GM21619 (cell line): ENCODE measurements around the gene ING5.
"Not testable (repeated sequence)": the region's sequence is repeated elsewhere in the genome, so short reads cannot be mapped to it uniquely, and the experiment has no call there.

ENCODE experiments used
- ATAC-seq: cut with Tn5 transposase; IDR thresholded peaks from one replicate; pipeline ENCODE4 v1.9.1; 2021; ENCODE audit not compliant: unreplicated experiment

The ING5 gene

DNA sequence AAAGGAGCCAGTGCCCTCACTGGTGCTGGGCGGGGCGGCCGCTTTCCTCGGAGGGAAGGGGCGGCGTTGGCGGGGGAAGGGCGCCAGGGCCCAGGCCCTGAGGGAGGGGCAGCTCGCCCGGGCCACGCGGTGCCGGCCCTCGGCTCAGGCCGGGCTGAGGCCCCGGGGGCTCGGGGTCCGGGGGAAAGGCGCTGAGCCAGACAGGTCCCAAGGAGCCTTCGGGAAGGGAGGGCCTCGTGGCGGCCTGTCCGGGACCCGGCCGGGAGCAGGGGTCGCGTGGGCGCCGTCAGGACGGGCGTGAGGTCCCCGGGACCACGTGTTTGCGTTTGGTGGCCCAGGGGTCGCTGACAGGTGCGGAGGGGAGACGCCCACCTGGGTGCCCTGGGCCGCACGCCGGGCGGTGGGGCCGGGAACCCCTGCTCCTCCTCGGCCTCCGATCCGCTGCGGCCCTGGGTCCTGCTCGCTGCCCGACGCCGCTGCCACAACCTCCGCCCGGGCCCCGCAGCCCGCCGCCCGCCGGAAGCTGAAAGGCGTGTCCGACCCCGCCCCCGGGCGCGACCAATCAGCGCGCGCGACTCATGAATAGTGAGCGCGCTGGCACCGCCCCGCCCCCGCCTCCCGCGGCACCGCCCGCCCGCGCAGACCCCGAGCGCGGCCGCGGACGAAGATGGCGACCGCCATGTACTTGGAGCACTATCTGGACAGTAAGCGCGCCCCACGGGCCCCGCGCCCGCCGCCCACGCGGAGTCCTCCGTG is at the start of gene ING5:
ING5 (plus strand) TSS at position 641 of the 756 bp plus-strand sequence; CDS start at position 668, 27 bp downstream.
- peak; percentile 59 for ATAC-seq

DNA sequence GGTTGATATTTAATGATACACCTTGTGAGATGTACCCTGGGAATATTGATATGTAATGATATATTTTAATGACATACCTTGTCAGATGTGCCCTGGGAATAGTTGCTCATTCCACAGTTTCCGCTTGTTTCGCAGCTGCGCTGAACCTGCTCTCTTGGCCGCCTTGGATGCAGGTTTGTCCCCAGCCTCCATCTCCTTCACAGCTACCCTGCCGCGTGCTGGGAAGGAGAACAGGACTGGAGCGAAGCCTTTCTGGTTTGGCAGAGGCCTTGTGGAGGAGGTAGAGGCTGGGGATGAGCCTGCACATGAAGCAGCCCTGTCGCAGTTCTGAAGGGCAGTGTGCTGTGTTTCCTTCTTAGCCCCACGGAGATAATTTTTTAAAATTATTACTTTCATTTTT is 49.7 kb upstream of the ING5 start:
- ATAC-seq, result no peak

DNA sequence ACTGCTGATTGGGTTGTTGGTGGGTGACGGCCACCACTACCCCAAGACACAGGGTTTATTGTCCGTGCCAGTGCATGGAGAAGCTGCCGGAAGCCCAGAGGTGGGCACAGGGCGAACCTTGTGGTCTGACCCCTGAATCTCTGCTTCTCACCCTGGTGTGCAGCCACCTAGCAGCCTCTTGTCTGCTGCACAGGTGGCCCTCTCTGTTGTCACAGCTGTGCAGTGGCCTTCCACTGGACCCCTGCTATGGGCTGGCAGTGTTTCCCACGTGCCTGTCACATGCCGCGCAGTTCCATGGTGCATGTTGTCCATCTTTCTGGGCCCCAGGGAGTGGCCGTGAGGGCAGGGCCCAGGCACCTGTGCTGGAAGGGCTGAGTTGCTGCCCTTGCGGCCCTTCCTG is 49.1 kb upstream of the ING5 start:
- ATAC-seq, result no peak

DNA sequence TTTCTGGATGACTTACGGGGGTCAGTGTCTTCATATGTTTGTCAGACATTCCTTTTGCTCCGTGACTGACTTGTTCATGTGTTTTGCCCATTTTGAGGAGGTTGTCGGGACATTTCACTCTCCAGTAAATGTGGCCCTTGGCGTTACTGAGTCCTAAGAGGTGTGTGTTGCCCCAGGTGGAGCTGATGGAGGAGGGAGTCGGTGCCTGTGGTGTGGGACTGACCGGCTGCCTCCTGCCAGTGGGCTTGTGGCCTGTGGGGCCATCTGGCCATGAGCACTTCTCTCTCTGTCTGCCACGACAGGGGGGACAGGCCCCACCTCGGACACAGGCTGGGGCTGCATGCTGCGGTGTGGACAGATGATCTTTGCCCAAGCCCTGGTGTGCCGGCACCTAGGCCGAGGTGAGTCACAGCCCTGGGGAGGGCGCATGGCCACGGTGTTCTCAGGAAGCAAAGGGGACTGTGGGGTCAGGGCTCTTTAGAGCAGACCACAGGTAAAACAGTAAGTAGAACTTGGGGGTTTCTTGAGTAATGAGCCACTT is 48.6 kb upstream of the ING5 start:
- no peak for ATAC-seq

DNA sequence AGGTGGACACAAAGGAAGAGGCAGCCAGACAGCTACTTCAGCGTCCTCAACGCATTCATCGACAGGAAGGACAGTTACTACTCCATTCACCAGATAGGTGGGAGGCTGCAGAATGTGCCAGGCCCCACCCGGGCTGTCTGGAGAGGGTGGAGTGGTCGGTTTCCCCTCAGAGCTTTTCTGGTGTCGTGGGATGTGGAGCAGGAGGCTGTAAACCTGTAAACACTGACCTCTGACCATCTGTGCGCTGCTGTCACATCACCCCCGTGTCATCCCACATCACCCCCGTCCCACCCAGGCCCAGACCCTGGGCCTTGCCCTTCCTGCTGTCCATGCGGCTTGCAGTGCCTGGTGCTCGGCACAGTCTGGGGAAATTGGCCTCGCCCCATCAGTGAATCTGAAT is 47.3 kb upstream of the ING5 start:
- no peak for ATAC-seq

DNA sequence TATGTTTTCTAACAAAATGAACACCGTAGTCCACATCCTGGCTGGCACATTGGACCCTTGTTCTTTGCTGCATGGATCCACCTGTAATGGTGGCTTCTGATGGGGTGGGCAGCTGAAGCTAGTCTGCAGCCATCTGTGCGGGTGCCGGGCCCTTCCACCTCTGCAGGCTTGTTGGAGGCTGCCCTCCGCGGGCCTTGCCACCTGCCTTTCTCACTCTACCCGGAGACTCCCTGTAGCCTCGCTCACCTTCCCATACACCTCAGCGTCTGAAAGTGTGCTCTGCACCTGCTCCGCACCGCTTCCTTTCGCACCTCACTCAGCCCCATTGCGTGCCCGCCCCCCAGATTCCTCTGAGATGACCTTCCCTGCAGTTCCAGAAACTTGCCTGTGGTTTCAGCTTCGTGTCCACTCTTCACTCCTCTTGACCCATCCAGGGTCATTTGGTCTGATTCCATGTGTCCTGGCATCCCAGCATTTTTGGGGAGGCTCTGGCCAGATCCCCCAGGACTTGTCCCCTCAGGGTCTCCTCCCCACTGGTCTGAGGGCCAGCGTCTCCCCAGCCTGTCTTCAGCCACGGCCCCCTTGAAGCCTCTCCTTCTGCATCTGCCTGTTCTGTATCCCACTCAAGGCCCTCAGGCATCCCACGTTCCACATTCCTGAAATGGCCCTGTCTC is 46.2 kb upstream of the ING5 start:
- ATAC-seq, result no peak

DNA sequence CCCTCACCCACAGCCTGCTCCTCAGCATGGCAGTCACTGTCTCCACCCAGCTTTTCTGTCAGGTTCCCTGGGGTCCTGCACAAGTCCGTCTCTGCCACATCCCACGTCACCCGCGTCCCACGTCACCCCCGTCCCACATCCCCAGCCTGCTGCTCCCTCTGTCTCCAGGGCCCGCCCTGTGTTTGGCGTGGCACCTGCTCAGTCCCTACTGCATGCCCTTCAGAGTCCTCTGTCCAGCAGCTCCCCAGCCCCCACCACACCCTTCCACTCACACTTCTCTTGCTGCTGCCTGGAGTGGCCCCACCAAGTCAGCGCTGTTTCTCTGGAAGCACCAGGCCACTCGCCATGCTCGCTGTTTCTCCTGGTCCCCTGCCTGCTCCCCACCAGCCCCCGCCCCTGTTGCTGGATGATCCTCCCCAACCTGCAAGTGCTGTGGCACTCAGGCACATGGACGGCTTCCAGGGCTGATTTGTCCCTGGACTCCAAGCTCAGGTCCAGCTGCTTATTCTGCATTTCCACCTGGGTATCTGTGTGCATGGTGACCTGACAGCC is 45.6 kb upstream of the ING5 start:
- no peak for ATAC-seq

DNA sequence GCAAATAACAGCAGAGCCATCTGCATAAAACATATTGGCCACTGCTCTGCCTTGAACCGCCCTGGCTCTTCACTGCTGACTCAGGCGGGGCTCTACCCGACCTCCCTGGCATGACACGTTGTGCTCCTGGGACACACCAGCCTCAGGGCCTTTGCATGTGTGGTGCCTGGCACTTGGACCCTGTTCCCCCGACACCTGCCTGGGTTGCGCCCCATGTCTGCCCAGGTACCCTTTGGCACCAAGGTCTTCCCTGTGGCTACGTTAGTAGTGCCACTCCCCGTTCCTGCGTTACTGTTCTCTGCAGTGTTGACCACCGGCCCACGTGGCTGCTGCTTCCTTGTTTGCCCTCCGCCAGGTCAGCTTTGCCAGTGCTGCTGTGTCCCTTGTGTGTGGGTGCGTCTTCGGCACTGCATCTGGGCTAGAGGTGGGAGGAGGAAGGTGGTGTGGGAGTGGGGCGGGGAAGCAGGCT is 44.0 kb upstream of the ING5 start:
- ATAC-seq, result no peak

DNA sequence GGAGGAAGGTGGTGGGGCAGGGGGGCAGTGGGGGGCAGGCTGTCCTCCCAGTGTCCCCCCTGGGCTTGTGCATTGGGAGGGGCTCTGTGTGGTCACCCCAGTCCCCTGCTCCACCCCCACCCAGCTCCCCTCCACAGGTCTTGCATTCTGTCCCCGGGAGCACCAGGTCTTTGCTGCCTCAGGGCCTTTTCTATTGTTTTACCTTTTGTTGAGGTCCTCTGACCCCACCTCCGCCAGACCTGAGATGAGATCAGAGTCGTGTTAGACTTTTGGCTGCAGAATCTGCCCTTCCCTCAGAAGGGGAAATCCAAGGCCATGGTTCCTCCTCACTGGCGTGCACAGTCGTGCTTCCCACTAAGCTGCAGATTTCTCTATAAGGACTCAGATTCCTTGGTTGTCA is 43.5 kb upstream of the ING5 start:
- ATAC-seq, result no peak

DNA sequence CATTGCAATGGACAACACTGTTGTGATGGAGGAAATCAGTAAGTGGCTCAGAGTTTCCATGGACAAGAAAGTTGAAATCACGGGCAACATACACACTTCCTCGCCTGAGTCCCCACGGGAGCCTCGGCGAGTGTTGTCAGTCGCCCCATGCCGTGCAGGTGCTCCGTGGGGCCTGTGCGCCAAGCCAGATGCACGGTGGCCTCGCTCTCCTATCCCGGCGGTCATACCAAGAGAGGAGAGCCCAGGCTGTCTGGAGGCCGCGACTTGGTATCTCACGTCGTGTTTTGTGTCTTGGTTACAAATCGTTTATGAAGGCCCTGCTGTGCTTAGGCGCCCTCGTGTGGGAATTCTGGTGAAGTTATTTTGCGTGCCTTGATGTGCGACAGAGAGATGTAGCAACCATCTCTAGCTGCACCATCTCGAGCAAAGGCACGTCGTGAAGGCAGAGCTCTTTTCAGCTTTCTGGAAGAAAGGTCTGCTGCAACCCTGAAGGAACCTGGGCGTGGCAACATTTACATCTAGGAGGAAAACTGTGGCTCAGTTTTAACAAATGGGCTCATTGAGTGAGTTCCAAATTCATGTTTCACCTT is 42.6 kb upstream of the ING5 start:
- no peak for ATAC-seq

DNA sequence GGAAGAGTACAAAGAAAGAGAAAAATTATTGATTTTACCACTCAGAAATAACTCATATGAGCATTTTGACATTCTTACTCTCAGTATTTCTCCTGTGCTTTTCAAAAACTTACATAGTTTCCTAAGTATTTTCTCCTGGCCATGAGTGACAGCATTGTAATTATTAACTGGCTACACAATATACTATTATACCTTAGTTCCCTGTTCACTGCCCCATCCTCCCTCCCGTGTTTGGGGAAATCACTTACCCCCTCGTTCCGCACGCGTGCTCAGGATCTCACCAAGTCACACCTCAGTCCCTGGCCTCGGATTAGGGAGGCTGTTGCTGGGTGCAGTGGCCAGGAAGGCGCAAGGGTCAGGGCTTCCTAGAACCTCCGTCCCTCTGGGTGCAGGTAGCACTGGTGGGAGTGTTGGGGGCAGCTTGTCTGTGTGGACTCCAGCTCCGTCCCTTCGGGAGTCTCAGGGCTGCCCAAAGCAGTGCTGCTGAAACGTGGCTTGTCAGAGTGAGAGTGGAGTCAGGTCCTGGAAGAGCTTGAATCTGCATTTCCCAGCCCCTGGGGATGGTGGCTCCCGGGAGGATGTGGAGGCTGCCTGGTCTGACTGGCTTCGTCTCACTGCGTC is 41.1 kb upstream of the ING5 start:
- no peak for ATAC-seq

DNA sequence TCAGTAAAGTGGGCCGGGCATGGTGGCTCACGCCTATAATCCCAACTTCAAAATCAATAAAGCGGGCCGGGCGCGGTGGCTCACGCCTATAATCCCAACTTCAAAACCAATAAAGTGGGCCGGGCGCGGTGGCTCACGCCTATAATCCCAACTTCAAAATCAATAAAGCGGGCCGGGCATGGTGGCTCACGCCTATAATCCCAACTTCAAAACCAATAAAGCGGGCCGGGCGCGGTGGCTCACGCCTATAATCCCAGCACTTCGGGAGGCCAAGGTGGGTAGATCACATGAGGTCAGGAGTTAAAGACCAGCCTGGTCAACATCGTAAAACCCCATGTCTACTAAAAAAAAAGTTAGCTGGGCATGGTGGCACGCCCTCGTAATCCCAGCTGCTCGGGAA is 39.1 kb upstream of the ING5 start:
- not testable (repeated sequence) for ATAC-seq

DNA sequence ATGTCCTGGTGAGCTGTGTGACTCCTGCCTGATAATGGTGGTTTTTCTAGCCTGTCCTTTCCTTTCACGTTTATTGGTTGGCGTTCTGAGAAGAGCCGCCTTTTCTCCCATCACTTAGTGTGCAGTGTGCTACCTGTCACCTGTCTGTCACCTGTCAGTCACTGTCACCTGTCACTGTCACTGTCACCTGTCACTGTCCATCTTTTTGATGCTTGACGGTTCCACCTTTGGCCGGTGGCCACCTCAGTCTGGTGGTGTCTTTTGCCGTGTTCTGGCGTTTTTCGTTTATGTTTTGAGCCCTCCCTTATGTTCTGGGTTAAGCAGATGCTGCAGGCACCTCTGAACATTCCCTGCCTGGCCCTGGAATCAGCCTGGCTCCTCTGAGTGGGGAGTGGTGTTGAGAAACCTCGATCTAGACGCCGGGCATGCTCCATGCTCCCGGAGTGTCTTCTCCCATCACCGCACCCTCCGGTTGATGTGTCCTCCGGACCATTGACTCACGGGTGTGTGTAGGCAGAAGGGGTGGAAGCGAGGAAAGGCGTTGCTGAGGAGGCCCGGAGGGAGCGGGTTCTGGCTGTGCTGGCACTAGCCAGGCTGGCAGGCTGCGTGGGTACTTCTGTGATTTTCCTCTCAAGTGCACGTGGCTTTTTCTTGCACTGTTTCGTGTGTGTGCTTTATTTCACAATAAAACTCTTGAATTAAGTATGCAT is 36.0 kb upstream of the ING5 start:
- ATAC-seq, result no peak

DNA sequence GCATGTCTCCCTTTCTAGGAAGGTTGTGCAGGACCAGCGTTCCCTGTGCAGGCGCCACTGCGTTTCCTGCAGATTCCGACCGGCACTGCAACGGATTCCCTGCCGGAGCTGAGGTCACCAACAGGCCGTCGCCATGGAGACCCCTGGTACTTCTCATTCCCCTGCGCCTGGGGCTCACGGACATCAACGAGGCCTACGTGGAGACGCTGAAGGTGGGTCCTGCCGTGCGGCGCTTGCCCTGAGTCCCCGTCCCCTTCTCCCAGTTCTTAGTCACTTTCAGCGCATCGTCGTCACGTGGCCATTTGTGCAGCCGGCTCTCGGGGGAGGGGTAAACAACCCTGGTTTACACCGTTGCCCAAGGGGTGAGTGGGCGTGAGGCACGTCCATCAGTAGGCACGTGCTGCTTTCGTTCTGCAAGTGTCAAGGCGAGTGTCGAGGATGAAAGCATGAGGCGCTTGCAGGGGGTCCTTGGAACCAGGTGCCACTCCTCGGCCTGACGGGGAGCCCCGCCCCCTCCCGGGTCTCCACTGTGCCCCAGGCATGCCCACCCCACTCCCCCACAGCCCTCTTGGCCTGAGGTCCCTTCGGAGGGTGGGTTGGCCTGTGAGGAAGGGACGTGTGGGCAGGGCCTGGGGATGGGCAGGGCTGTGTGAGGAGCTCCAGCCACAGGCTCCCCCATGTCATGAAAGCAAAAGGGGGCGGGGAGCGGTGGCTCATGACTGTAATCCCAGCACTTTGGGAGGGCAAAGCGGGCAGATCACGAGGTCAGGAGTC is 35.0 kb upstream of the ING5 start:
- ATAC-seq, result no peak

DNA sequence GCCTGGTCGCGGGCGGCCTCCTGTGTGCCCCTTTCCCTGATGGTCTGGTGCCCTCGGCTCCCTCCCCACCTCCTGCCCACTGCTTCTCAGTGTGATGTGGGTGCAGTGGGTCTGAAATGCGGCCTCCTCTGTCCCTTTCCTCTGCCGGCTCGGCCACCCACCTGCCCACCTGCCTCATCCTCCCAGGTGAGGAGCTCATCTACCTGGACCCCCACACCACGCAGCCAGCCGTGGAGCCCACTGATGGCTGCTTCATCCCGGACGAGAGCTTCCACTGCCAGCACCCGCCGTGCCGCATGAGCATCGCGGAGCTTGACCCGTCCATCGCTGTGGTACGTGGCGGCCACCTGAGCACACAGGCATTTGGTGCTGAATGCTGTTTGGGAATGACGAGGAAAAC is 33.5 kb upstream of the ING5 start:
- ATAC-seq, result no peak

DNA sequence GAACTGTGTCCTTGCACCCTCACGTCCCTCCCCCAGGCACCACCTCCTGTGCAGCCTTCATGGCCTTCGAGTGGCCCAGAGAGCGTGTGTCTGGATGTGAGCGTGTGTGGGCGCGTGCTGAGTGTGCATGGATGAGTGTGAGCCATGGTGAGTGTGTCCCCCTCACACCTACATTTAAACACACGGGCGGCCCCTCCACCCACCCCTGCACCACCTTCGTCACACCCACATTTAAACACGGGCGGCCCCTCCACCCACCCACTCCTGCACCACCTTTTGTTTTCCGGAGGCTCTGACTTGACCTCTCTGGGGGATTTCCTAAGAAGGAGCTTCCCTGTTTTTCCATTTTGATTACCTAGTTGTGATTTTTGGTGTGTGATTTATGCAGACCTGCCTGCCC is 33.0 kb upstream of the ING5 start:
- ATAC-seq, result no peak

DNA sequence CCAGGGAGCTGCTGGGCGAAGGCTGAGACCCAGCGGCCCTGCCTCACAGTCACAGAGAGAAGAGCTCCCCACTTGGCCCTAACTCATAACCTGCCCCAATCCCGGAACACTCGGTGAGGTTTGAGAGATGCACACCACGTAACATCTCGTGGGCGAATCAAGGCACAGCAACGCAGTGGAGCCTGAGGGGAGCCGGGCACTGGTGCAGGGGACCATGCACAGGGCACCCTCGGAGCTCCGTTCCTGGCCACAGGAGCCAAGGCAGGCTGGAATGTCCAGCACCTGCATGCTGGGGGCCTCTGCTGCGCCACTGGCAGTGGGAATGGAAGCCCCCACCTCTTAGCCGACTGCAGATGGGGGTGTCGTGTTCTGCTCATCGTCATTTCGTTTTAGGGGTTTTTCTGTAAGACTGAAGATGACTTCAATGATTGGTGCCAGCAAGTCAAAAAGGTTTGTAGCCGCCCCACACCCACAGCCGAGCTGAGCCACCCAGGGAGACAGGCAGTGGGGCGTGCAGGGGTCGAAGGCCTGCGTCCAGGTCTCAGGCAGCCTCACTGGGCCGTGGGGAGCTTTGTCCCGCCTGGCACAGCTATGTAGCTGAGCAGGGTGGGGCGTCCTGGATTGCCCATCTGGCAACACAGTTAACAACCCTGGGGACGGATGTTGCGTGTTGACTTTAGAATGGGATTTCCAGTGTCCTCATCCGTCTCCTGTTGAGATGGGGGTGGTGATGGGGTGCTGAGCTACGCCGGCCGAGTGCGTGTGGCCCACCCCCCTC is 31.3 kb upstream of the ING5 start:
- ATAC-seq, result no peak

DNA sequence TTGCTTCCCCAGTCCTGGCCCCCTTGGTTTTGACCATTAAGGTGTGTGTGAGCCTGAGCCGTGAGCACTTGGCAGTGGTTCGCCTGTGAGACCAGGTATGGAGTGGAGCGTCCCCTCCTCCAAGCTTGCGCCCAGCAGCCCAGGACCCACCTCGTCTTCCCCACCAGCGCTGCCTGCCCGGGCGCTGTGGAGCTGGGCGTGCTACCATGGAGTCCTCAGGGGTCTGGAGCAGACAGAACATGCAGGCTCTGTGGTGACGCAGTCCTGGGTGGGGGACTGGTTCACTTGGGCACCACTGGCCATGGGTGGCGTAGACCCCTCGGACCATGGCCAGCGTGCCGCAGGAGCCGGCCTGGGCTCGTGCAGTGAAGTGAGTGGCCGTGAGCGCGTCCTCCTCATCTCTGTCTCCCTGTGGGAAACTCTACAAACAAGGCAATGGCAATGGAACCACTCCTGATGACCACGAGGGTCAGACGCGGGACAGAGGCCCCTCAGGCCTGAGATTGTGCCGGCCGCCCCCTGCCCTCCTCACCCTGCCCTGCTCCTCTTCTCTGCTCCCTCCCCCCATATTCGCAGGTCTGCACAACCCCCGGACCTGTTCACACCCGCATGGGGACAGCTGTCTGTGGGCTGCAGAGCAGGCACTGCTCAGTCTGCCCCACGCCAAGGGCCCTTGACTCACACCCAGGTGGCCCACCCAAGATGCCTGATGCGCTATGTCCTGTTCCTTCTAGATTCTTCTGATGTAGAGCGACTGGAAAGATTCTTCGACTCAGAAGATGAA is 30.2 kb upstream of the ING5 start:
- no peak for ATAC-seq
